ENCODE data around the gene GIMAP2. TPM values are rescaled to one million over a fixed set of nuclear protein-coding genes. Genes with fewer than 3 reads are reported as not detected.

The GIMAP2 gene
- total and polyA plus RNA-seq, 2 of the 4 experiments (the other 2 are of a cell fraction): under 0.01 TPM; not detected in 1

- ChIA-PET CTCF (no interaction called here), POLR2A (ENCODE audit: unreplicated experiment) (no interaction called here)
- H3K9me3 ChIP-seq (ENCODE audit: control insufficient read depth, insufficient read depth, low read length): 0 out of 2 replicates have a peak, but pooled peaks cover 2% of the 10 kb centered on the region
- H4K5ac ChIP-seq (ENCODE audit: low read depth, low read length): no peak overlapping the region
- no peak overlapping the region for H3K14ac ChIP-seq (replicated peaks; ENCODE audit: low read depth, low read length)
- H3K4ac ChIP-seq (ENCODE audit: low read depth, low read length): no peak overlapping the region
- H2BK20ac ChIP-seq (ENCODE audit: low read depth, low read length): no peak overlapping the region
- intact Hi-C loops (cut with micrococcal nuclease): no loop called here
- H3K23ac ChIP-seq (ENCODE audit: low read depth, low read length): no peak overlapping the region
- no peaks in the 10 kb centered on the region for H4K20me1 ChIP-seq (ENCODE audit: insufficient read depth, low read length)
- no peak overlapping the region; the same call in none of the 2 replicates for H3K4me2 ChIP-seq (ENCODE audit: low read depth, low read length)
- TF ChIP-seq POLR2A (IDR thresholded peaks at IDR 0.05; ENCODE audit: low read depth, low read length) (no peak), RFX5 (IDR thresholded peaks at IDR 0.05; ENCODE audit: low read depth, low read length) (no peak), RCOR1 (IDR thresholded peaks at IDR 0.05; ENCODE audit: insufficient replicate concordance, low read length) (no peak), MAFK (IDR thresholded peaks at IDR 0.05; ENCODE audit: low read depth, low read length) (no peak), CHD1 (IDR thresholded peaks at IDR 0.05; ENCODE audit: low read depth, low read length) (no peak), USF2 (IDR thresholded peaks at IDR 0.05; ENCODE audit: low read depth, low read length) (no peak), RAD21 (IDR thresholded peaks at IDR 0.05; ENCODE audit: low read length) (no peak), ELK1 (IDR thresholded peaks at IDR 0.05; ENCODE audit: borderline replicate concordance, low read depth, low read length) (no peak), SMC3 (IDR thresholded peaks at IDR 0.05; ENCODE audit: low read depth, low read length) (no peak)
- no peak overlapping the region for H2BK15ac ChIP-seq (ENCODE audit: low read depth, low read length)
- in situ Hi-C loops (cut with MboI; ENCODE audit: low sequenced_read_pairs): no loop called here
- no peak overlapping the region for H3K18ac ChIP-seq (ENCODE audit: low read depth, low read length)
- no peak overlapping the region for H2AK5ac ChIP-seq (ENCODE audit: low read depth, low read length)
- no peaks in the 10 kb centered on the region for H3K79me1 ChIP-seq (ENCODE audit: low read depth in 1 of 2, low read length in 2 of 2)
- no peak overlapping the region for H2AFZ ChIP-seq (replicated peaks; ENCODE audit: low read length, poor library complexity)
- H3K9ac ChIP-seq (ENCODE audit: low read depth, low read length): no peak overlapping the region; the same call in 1 of the 2 replicates
- H2BK5ac ChIP-seq (ENCODE audit: low read depth, low read length, poor library complexity, severe bottlenecking): no peak overlapping the region
- no peak overlapping the region for H4K8ac ChIP-seq (ENCODE audit: low read depth in 2 of 2, low read length in 2 of 2)
- no peak overlapping the region for H3K56ac ChIP-seq (ENCODE audit: extremely low read depth, insufficient read depth, low read length)
- dilution Hi-C loops (cut with HindIII; ENCODE audit: low sequenced_read_pairs, unreplicated experiment): no loop called here
- peak overlapping the region; percentile 38; the same call in 1 of the 2 replicates for H3K4me3 ChIP-seq (ENCODE audit: insufficient read depth, low read depth, low read length)
- H2AK9ac ChIP-seq (replicated peaks; ENCODE audit: low read depth, low read length, poor library complexity): no peak overlapping the region
- WGBS, 2 experiments (ENCODE audit: extremely low coverage in 2 of 2, insufficient read length in 1 of 2): no CpG with 5 or more reads among the region's 9 CpGs
- no peak for DNase-seq
- no peak overlapping the region for H4K91ac ChIP-seq (ENCODE audit: insufficient read depth, low read depth, low read length)
- peak; percentile 32 for ATAC-seq (ENCODE audit: low read depth)
- H3K36me3 ChIP-seq (ENCODE audit: control insufficient read depth, insufficient read depth, low read length): no peaks in the 10 kb centered on the region
- no peaks in the 10 kb centered on the region for H3K27me3 ChIP-seq (ENCODE audit: control insufficient read depth, insufficient read depth, low read length)
- no TSS peak for BruUV-seq (replicated peaks)
- no peaks in the 10 kb centered on the region for H3K9me1 ChIP-seq (ENCODE audit: insufficient read depth, low read length)
- H2BK120ac ChIP-seq (ENCODE audit: low read depth, low read length): no peak overlapping the region
- no peaks in the 10 kb centered on the region; the same call in 1 of the 2 replicates for H3K4me1 ChIP-seq (ENCODE audit: control insufficient read depth, insufficient read depth, low read length)
- H3K27ac ChIP-seq (ENCODE audit: insufficient read depth, low read length): no peak overlapping the region
Observed at GRCh38 chr7:150686030-150686631, 625 bp downstream of the GIMAP2 start.
